Measurements from ENCODE around the gene CTNNA2.

CTNNA2 gene

DNA sequence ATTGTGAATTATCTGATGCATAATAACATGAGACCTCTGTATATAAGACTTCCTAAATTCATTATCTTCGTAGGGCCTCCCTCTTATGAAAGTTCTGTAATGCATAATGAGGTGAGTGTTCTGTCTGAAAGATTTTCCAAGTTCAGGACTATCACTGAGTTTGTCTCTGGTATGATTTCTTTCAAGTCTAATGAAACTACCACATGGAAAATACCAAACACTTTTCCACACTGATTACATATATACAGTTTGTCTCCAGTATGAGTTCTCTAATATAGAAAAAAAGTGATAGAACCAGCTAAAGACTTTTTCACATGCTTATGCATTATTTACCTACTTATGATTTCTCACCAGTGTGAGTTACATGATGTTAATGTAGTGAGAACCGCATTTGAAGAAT lies 34.7 kb downstream of the CTNNA2 start:
- DNase-seq (ENCODE audit: low read depth) = no peak
- TF ChIP-seq, protein P1, sequence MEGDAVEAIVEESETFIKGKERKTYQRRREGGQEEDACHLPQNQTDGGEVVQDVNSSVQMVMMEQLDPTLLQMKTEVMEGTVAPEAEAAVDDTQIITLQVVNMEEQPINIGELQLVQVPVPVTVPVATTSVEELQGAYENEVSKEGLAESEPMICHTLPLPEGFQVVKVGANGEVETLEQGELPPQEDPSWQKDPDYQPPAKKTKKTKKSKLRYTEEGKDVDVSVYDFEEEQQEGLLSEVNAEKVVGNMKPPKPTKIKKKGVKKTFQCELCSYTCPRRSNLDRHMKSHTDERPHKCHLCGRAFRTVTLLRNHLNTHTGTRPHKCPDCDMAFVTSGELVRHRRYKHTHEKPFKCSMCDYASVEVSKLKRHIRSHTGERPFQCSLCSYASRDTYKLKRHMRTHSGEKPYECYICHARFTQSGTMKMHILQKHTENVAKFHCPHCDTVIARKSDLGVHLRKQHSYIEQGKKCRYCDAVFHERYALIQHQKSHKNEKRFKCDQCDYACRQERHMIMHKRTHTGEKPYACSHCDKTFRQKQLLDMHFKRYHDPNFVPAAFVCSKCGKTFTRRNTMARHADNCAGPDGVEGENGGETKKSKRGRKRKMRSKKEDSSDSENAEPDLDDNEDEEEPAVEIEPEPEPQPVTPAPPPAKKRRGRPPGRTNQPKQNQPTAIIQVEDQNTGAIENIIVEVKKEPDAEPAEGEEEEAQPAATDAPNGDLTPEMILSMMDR (IDR thresholded peaks at IDR 0.05; ENCODE audit: control insufficient read depth, extremely low read depth, insufficient read depth) = no peak
- H3K4me3 ChIP-seq (ENCODE audit: low read depth, low read length) = no peak overlapping the region

DNA sequence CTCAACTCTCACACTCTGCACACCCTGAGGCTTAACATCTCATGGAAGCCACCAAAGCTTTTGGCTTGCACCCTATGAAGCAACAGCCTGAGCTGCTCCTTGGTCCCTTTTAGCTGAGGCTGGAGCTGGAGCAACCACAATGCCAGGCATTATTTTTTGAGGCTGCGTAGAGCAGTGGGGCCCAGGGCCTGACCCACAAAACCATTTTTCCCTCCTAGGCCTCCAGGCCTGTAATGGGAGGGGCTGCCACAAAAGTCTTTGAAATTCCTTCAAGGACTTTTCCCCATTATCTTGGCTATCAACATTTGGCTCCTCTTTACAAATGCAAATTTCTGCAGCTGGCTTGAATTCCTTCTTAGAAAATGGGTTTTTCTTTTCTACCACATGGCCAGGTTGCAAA lies 39.8 kb downstream of the CTNNA2 start:
- TF ChIP-seq, protein P1 (IDR thresholded peaks at IDR 0.05; ENCODE audit: control insufficient read depth, extremely low read depth, insufficient read depth) = no peak
- no peak overlapping the region for H3K4me3 ChIP-seq (ENCODE audit: low read depth, low read length)

DNA sequence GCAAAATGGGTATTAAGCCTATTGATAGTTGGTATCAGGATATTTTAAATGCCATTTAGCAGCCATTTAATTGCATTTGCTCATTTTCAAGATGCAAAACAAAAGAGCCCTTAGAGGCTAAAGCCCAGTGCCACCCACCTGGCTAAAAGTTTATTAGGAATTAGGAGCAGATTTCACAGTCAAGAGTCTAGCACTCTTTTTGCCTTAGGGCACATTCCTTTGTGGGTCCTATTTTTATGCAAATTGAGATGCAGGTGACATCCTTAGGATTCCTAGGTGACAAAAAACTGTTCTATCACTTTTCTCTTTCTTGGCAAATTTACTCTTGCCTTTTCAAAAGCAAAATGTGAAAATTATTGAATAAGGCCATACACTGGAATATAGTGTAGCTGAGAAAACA lies 42.0 kb downstream of the CTNNA2 start:
- no peak overlapping the region for H3K4me3 ChIP-seq (ENCODE audit: low read depth, low read length)
- no peak for DNase-seq (ENCODE audit: low read depth)
- TF ChIP-seq, protein P1 (IDR thresholded peaks at IDR 0.05; ENCODE audit: control insufficient read depth, extremely low read depth, insufficient read depth) = no peak

More for the DNA sequence above, 39.8 kb downstream of the CTNNA2 start:
- DNase-seq (ENCODE audit: low read depth) = no peak

DNA sequence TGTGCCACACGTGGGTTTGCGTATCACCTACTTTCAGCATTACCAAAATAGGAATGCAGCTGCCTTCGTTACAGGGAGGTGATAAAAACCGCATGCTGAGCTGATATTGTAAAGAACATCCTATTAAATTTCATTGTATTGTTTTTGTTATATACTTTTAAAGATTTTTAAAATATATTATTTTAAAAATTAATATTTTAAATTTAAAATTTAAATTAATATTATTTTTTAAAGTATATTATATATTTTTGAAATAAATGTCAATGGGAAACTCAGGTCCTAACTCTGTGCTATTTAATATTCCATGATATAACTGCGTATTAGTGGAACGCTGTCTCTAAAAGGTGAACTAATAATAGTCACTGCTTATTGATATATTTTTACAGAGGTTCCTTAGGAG lies 51.2 kb downstream of the CTNNA2 start:
- no peak overlapping the region for H3K4me3 ChIP-seq (ENCODE audit: low read depth, low read length)
- TF ChIP-seq, protein P1 (IDR thresholded peaks at IDR 0.05; ENCODE audit: control insufficient read depth, extremely low read depth, insufficient read depth) = no peak
- DNase-seq (ENCODE audit: low read depth) = no peak

DNA sequence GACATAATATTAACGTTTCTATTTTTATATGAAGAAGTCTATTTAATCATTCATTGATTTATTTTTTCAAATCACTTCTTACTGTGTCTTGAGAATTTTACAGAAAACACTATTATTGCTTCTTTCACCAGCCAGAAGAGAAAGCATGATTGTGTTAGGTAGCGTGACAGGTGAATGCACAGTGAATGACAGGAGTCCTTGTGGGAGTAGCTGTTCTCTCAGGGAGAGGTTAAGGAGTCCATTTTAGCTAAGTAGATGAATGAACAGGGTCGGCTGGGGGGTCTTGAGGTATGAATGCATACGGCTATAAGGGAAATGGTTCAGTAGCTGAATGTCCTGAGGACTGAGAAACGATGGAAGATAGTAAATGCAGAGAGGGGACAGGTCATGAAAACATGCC lies 56.2 kb downstream of the CTNNA2 start:
- TF ChIP-seq, protein P1 (IDR thresholded peaks at IDR 0.05; ENCODE audit: control insufficient read depth, extremely low read depth, insufficient read depth) = no peak
- DNase-seq (ENCODE audit: low read depth) = no peak
- no peak overlapping the region for H3K4me3 ChIP-seq (ENCODE audit: low read depth, low read length)

DNA sequence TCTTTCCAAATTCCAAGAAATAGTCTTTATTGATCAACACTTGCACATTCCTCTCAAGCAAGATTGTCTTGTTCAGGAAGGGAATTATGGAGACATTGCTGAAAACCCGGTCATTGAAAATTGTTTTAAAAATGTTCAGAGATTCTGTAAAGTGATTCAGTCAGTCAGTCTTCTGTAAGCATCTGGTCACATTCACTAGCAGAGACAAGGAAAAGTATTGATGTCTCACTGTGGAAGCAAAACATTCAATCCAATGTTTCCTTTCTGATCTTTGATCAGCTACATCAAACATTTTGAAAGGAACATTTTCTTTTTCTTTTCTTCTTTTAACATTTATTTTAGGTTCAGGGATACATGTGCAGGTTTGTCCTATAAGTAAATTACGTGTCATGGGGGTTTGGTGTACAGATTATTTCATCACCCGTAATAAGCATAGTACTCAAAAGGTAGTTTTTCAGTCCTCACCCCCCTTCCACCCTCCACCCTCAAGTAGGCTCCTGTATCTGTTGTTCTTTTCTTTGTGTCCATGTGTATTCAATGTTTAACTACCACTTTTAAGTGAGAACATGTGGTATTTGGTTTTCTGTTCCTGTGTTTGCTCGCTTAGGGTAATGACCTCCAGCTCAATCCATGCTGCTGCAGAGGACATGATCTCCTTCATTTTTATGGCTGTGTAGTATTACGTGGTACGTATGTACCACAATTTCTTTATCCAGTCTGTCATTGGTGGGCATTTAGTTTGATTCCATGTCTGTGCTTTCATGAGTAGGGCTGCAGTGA lies 61.2 kb downstream of the CTNNA2 start:
- no peak for DNase-seq (ENCODE audit: low read depth)
- TF ChIP-seq, protein P1 (IDR thresholded peaks at IDR 0.05; ENCODE audit: control insufficient read depth, extremely low read depth, insufficient read depth) = no peak
- H3K4me3 ChIP-seq (ENCODE audit: low read depth, low read length) = no peak overlapping the region

DNA sequence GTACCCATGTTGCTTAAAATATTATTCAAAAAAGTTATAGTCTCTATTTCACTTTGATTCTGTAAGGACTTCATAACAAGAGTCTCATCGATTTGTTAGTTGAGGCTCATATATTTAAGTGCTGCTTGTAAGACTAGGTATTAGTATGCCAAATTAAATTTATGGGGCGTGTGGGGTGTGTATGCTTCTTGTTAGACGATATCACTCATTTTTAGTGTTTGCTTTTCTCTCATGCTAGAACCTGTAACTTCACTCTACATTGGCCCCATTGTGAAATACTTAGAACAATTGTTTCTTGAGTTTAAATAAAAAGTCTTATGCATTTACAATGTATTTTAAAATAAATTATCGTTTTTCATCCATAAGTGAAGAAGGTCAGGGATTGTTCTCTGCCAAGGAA lies 63.6 kb downstream of the CTNNA2 start:
- TF ChIP-seq, protein P1 (IDR thresholded peaks at IDR 0.05; ENCODE audit: control insufficient read depth, extremely low read depth, insufficient read depth) = no peak
- no peak overlapping the region for H3K4me3 ChIP-seq (ENCODE audit: low read depth, low read length)
- DNase-seq (ENCODE audit: low read depth) = no peak

Data from LNCaP clone FGC (cell line).